GM21717 (cell line): ENCODE measurements around the gene INPP5A.
"Not testable (repeated sequence)": the region's sequence is repeated elsewhere in the genome, so short reads cannot be mapped to it uniquely, and the experiment has no call there.

Experiments
- ATAC-seq: cut with Tn5 transposase; IDR thresholded peaks from one replicate; pipeline ENCODE4 v1.9.1; 2021; ENCODE audit warnings: mild to moderate bottlenecking, moderate library complexity; ENCODE audit not compliant: unreplicated experiment

INPP5A gene

GRCh38 chr10:132669208-132669861 lies 131.7 kb downstream of the INPP5A start:
- ATAC-seq: no peak

- ATAC-seq: no peak
Observed at GRCh38 chr10:132670546-132671227, 133.1 kb downstream of the INPP5A start.

- no peak for ATAC-seq
Observed at GRCh38 chr10:132671228-132672154, 133.9 kb downstream of the INPP5A start.

GRCh38 chr10:132673746-132674145 lies 136.2 kb downstream of the INPP5A start:
- ATAC-seq: not testable (repeated sequence)

GRCh38 chr10:132674311-132674710 lies 136.7 kb downstream of the INPP5A start:
- no peak for ATAC-seq

- ATAC-seq: no peak
Observed at GRCh38 chr10:132675031-132675740, 137.6 kb downstream of the INPP5A start.

GRCh38 chr10:132676193-132676891 lies 138.8 kb downstream of the INPP5A start:
- no peak for ATAC-seq

GRCh38 chr10:132677096-132677472 lies 139.5 kb downstream of the INPP5A start:
- no peak for ATAC-seq

- no peak for ATAC-seq
Observed at GRCh38 chr10:132677473-132678227, 140.1 kb downstream of the INPP5A start.

- ATAC-seq: no peak
Observed at GRCh38 chr10:132678436-132679216, 141.0 kb downstream of the INPP5A start.

- ATAC-seq: no peak
Observed at GRCh38 chr10:132679217-132679595, 141.6 kb downstream of the INPP5A start.

GRCh38 chr10:132679640-132680039 lies 142.1 kb downstream of the INPP5A start:
- no peak for ATAC-seq

GRCh38 chr10:132680741-132681140 lies 143.2 kb downstream of the INPP5A start:
- ATAC-seq: not testable (repeated sequence)

- no peak for ATAC-seq
Observed at GRCh38 chr10:132681858-132682755, 144.5 kb downstream of the INPP5A start.

GRCh38 chr10:132684164-132684891 lies 146.7 kb downstream of the INPP5A start:
- no peak for ATAC-seq

GRCh38 chr10:132685101-132685891 lies 147.7 kb downstream of the INPP5A start:
- ATAC-seq: no peak
